Liver (tissue), 3 donors: ENCODE results near the gene FURIN.

ENCODE experiments used
- ATF3 ChIP-seq: IDR thresholded peaks from 2 replicates; pipeline ENCODE4 v1.6.1; 2016; ENCODE audit warnings: antibody characterized with exemption
- CTCF ChIP-seq: fragments of 150-350 bp; IDR thresholded peaks from 2 replicates; pipeline ENCODE4 v1.5.1; 2017; ENCODE audit warnings: improper control_type of control experiment, low read depth, low read length; ENCODE audit not compliant: missing input control
- GABPA ChIP-seq, 2 donors: IDR thresholded peaks in 1 of 2; conservative IDR thresholded peaks in 1 of 2; 2 replicates each; pipeline ENCODE4 v1.6.1; 2016; ENCODE audit warnings: antibody characterized with exemption in 2 of 2, mild to moderate bottlenecking in 1 of 2, moderate library complexity in 1 of 2
- HNF4G ChIP-seq: IDR thresholded peaks from 2 replicates; pipeline ENCODE4 v1.6.1; 2016; ENCODE audit warnings: antibody characterized with exemption
- JUND ChIP-seq, 2 donors: IDR thresholded peaks; 2 replicates each; pipeline ENCODE4 v1.6.1; 2016; ENCODE audit warnings: antibody characterized with exemption in 2 of 2
- MAX ChIP-seq: IDR thresholded peaks from 2 replicates; pipeline ENCODE4 v1.6.1; 2016; ENCODE audit warnings: antibody characterized with exemption
- RAD21 ChIP-seq, 2 donors: IDR thresholded peaks; 2 replicates each; pipeline ENCODE4 v1.6.1; 2016; ENCODE audit warnings: antibody characterized with exemption in 2 of 2, mild to moderate bottlenecking in 2 of 2
- REST ChIP-seq: IDR thresholded peaks from 2 replicates; pipeline ENCODE4 v1.6.1; 2016; ENCODE audit warnings: antibody characterized with exemption, mild to moderate bottlenecking
- SP1 ChIP-seq: IDR thresholded peaks from 2 replicates; pipeline ENCODE4 v1.6.1; 2018; ENCODE audit warnings: antibody characterized with exemption, mild to moderate bottlenecking
- TAF1 ChIP-seq: conservative IDR thresholded peaks from 2 replicates; pipeline ENCODE4 v1.6.1; 2016; ENCODE audit warnings: antibody characterized with exemption, mild to moderate bottlenecking
- YY1 ChIP-seq: IDR thresholded peaks from 2 replicates; pipeline ENCODE4 v1.6.1; 2016; ENCODE audit warnings: antibody characterized with exemption, mild to moderate bottlenecking
- ZBTB33 ChIP-seq: IDR thresholded peaks from 2 replicates; pipeline ENCODE4 v1.6.1; 2016; ENCODE audit warnings: antibody characterized with exemption
- donor health status: healthy.
- donor health status: healthy.

GRCh38 chr15:90910441-90911301, 42.3 kb downstream of the FURIN start:
- TF ChIP-seq CTCF (no peak), ZBTB33 (no peak), HNF4G (no peak), TAF1 (no peak), MAX (no peak), YY1 (no peak), REST (no peak), RAD21 (IDR thresholded peaks at IDR 0.05) (no peak), ATF3 (no peak), GABPA (IDR thresholded peaks at IDR 0.05 in 1 of 2, conservative IDR thresholded peaks at IDR 0.05 in 1 of 2) (no peak), JUND (IDR thresholded peaks at IDR 0.05) (no peak), SP1 (no peak)
